GM21381 (cell line): ENCODE measurements around the gene PPP1R2.

Experiments used
- ATAC-seq: cut with Tn5 transposase; IDR thresholded peaks from one replicate; pipeline ENCODE4 v1.9.1; 2021; ENCODE audit warnings: mild to moderate bottlenecking, moderate library complexity; ENCODE audit not compliant: unreplicated experiment

Gene PPP1R2

GRCh38 chr3:195568630-195569029 lies 25.5 kb upstream of the PPP1R2 start:
- ATAC-seq = no peak

GRCh38 chr3:195566797-195567196 lies 23.7 kb upstream of the PPP1R2 start:
- ATAC-seq = no peak

- no peak for ATAC-seq
Measured at GRCh38 chr3:195565716-195566115, 22.6 kb upstream of the PPP1R2 start.

GRCh38 chr3:195563317-195563716 lies 20.2 kb upstream of the PPP1R2 start:
- no peak for ATAC-seq

- no peak for ATAC-seq
Measured at GRCh38 chr3:195559723-195560409, 16.7 kb upstream of the PPP1R2 start.

GRCh38 chr3:195558602-195559001 lies 15.5 kb upstream of the PPP1R2 start:
- no peak for ATAC-seq

- ATAC-seq = no peak
Measured at GRCh38 chr3:195557322-195557721, 14.2 kb upstream of the PPP1R2 start.

- no peak for ATAC-seq
Measured at GRCh38 chr3:195556390-195556789, 13.3 kb upstream of the PPP1R2 start.

GRCh38 chr3:195555110-195555509 lies 12.0 kb upstream of the PPP1R2 start:
- ATAC-seq = no peak

- no peak for ATAC-seq
Measured at GRCh38 chr3:195554458-195554857, 11.3 kb upstream of the PPP1R2 start.

- no peak for ATAC-seq
Measured at GRCh38 chr3:195553268-195553667, 10.1 kb upstream of the PPP1R2 start.

- no peak for ATAC-seq
Measured at GRCh38 chr3:195551381-195551978, 8.4 kb upstream of the PPP1R2 start.

GRCh38 chr3:195550723-195551122 lies 7.6 kb upstream of the PPP1R2 start:
- ATAC-seq = peak; percentile 39

- ATAC-seq = peak; percentile 71
Measured at GRCh38 chr3:195549931-195550519, 6.9 kb upstream of the PPP1R2 start.

- ATAC-seq = no peak
Measured at GRCh38 chr3:195548987-195549386, 5.9 kb upstream of the PPP1R2 start.

GRCh38 chr3:195548501-195548900 lies 5.4 kb upstream of the PPP1R2 start:
- ATAC-seq = no peak

- no peak for ATAC-seq
Measured at GRCh38 chr3:195548006-195548405, 4.9 kb upstream of the PPP1R2 start.

GRCh38 chr3:195546130-195546560 lies 3.0 kb upstream of the PPP1R2 start:
- no peak for ATAC-seq

- ATAC-seq = no peak
Measured at GRCh38 chr3:195544634-195545033, 1.5 kb upstream of the PPP1R2 start.

- no peak for ATAC-seq
Measured at GRCh38 chr3:195544230-195544536, 1.1 kb upstream of the PPP1R2 start.

GRCh38 chr3:195543500-195544229 lies 540 bp upstream of the PPP1R2 start:
- no peak for ATAC-seq

GRCh38 chr3:195542316-195542697 lies 818 bp downstream of the PPP1R2 start:
- ATAC-seq = no peak
